H1 (cell line): ENCODE measurements around the gene ZNF750. TPM values are rescaled to one million over a fixed set of nuclear protein-coding genes. Genes with fewer than 3 reads are reported as not detected.

ENCODE experiments used
- EGR1 ChIP-seq: IDR thresholded peaks from 2 replicates; pipeline ENCODE4 v1.6.1; 2011; ENCODE audit warnings: low read depth, low read length, borderline replicate concordance
- HDAC2 ChIP-seq, 2 experiments: fragments of 300-600 bp in 1 of 2; sonication (generic) in 1 of 2; IDR thresholded peaks; 2 replicates each; pipeline ENCODE4 v1.6.1; 2011 to 2012; ENCODE audit warnings: low read depth in 2 of 2, low read length in 2 of 2, mild to moderate bottlenecking in 2 of 2, moderate library complexity in 2 of 2, borderline replicate concordance in 1 of 2, inconsistent platforms in 1 of 2
- JUND ChIP-seq: IDR thresholded peaks from 2 replicates; pipeline ENCODE4 v1.6.1; 2011; ENCODE audit warnings: mild to moderate bottlenecking, improper control_type of control experiment, low read length
- RBBP5 ChIP-seq: IDR thresholded peaks from 2 replicates; pipeline ENCODE4 v1.7.1; 2012; ENCODE audit warnings: low read depth, mild to moderate bottlenecking, inconsistent platforms, low read length, moderate library complexity, borderline replicate concordance
- SIX5 ChIP-seq: IDR thresholded peaks from 2 replicates; pipeline ENCODE4 v1.6.1; 2011; ENCODE audit warnings: mild to moderate bottlenecking, low read depth, low read length
- TCF12 ChIP-seq: IDR thresholded peaks from 2 replicates; pipeline ENCODE4 v1.6.1; 2011; ENCODE audit warnings: low read depth, mild to moderate bottlenecking, low read length
- USF2 ChIP-seq: IDR thresholded peaks from 2 replicates; pipeline ENCODE4 v1.6.1; 2011; ENCODE audit warnings: low read length, improper control_type of control experiment
- polyA plus RNA-seq, 7 experiments: library from polyadenylated mRNA; depleted of rRNA in 3 of 7; stranded (reverse) in 5 of 7; unstranded in 2 of 7; fragments of >200 nt in 5 of 7; fragments of 200-250 nt in 2 of 7; gene quantifications; 1 replicate in 5 of 7; 2 replicates in 1 of 7; 4 replicates in 1 of 7; pipeline versions ENCODE4 v1.2.1 to v1.2.3, GENCODE V29; 2011 to 2013; ENCODE audit warnings: missing spikeins in 2 of 7, mixed read lengths in 2 of 7
- total RNA-seq: library from RNA; stranded (reverse); fragmentation: NEBNext Ultra II Directional; extraction: Animal tissue kit (Norgen Biotek cat#: 25700); gene quantifications from 2 replicates; pipeline ENCODE4 v1.2.1, GENCODE V29; 2021

ZNF750 gene
- total and polyA plus RNA-seq, 2 of the 8 experiments (the other 6 are each of a cell fraction or from before 2014, with no cell fraction given): not detected

- TF ChIP-seq TCF12: no peak
- no peak for TF ChIP-seq USF2
- no peak for TF ChIP-seq EGR1
- no peak for TF ChIP-seq JUND
- TF ChIP-seq SIX5: no peak
- TF ChIP-seq HDAC2 (IDR thresholded peaks at IDR 0.05; ENCODE audit: borderline replicate concordance in 1 of 2, low read depth in 2 of 2, low read length in 2 of 2): no peak
- TF ChIP-seq RBBP5: no peak
These were observed 44.2 kb downstream of the ZNF750 start (continued) for GRCh38 chr17:82795615-82796014.
